Activated CD8-positive, alpha-beta memory T cell treated with anti-CD3 and anti-CD28 coated beads for 1 hour (primary cell): ENCODE measurements around the gene ZNF70.

Experiments
- DNase-seq, 2 donors: peaks; one replicate each; pipeline ENCODE4 v3.0.0-alpha.2; 2020; ENCODE audit warnings: low read depth in 1 of 2; ENCODE audit errors: extremely low read depth in 1 of 2

Gene ZNF70

DNA sequence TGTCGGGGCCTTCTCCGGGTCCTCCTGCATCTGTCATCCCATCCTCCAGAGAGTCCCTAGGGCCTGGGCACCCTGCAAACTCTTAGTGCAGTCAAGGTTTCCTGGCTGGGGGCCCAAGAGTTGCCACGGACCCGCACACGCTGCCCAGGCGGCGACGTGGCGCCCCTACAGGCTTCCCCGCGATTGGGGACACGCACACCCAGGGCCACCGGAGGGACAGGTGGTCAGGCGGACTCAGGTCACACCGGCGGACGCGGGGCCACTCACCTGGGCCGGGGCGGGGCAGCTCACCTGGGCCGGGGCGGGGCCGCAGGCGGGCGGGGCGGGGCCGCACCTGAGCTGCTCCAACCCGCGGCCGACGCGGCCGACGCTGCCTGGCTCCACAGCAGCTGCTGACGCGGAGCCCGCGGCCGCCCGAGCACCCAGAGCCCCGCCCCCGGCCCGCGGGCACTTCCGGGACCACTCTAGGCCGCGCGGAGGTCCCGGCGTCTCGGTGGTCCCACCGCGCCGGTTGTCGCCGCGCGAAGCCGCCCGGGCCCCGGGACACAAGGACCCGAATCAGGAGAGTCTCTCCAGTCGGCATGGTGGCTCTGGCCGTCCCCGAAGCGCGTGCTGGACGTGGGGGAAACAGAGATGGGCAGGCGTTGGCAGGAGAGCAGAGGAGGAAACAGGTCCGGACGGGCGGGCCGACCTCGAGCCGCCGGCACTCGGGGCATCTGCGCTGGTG, at the start of gene ZNF70:
ZNF70 (minus strand) TSS at position 399 of the 727 bp plus-strand sequence. CDS start 5,972 bp downstream, outside the sequence.
- peak; percentile 52 to 81 for DNase-seq

- DNase-seq = no peak
Observed at GRCh38 chr22:23796461-23796860, 45.5 kb upstream of the ZNF70 start.

GRCh38 chr22:23793326-23793725, 42.4 kb upstream of the ZNF70 start:
- DNase-seq = no peak

DNA sequence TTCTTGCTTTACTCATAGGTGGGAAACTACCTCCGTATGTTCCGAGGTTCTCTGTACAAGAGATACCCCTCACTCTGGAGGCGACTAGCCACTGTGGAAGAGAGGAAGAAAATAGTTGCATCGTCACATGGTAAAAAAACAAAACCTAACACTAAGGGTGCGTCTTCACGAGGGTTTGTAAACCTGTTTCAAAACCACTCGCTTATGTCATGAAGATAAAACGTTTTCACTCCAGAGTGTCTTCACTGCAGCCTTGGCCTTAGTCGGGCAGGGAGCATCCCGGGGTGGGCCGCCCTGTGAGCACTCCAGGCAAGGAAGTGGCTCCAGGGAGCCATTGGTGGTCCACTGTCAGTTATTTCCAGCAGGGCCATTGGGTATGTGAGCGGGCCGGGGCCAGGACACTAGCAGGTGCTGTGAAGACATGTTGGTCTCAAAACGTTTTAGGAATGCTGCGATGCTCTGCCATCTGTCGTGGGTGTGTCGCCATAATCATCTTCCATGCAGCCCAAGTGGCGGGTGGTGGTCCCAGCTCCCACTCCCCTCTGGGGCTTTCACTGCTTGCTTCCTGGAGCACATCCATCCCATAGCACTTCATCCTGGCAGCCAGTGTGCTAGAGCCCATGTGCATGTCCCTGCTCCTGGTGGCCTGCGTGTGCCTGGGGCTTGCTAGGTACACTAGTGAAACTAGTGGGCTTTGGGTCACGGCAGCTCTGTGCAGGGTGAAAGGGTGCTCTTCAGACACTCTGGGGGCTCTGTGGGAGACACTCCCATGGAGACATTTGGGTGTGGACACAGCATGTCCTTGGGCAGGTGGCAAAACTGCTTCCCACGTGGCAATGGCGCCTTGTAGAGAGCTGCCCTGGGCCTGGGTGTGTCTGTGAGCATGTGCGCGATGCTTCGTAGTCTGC, 41.1 kb upstream of the ZNF70 start:
- DNase-seq = no peak

GRCh38 chr22:23790819-23791737, 40.2 kb upstream of the ZNF70 start:
- no peak for DNase-seq

DNA sequence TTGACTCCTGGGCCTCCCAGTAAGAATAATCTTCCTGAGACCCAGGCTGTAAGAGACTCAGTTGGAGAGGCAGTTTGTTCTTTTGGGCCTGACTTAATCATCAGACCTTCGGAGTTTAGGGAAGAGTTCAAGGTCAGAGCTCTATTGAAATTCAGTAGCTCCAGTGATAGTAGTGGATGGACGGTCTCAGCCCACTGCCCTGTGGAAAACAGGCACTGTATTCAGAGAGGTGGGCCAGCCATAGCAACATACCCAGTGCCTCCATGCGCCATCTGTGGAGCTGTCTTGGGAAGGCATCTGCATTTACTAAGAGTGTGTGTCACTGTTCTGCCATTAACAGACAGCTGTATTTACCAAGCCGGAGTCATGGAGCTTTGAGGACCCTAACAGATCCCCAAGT, 38.7 kb upstream of the ZNF70 start:
- no peak for DNase-seq

DNA sequence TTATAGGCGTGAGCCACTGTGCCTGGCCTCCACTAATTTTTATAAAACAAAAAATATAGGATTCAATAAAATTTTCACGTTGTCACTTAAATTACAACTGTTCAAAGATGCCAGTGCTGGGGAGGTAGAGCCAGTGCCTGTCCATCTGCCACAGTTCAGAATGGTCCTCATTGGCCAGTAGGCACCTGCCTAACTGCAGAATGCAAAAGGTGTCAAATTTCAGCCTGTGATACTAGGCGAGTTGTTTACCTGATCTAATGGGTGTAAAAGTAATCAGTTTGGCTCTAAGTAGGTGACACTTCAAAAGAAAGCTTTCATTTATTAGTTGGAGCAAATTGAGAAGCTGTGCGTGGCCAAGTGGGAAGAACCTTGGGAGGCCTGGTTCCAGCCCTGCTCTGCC, 38.2 kb upstream of the ZNF70 start:
- no peak for DNase-seq

- no peak for DNase-seq
Observed at GRCh38 chr22:23787910-23788309, 37.0 kb upstream of the ZNF70 start.

DNA sequence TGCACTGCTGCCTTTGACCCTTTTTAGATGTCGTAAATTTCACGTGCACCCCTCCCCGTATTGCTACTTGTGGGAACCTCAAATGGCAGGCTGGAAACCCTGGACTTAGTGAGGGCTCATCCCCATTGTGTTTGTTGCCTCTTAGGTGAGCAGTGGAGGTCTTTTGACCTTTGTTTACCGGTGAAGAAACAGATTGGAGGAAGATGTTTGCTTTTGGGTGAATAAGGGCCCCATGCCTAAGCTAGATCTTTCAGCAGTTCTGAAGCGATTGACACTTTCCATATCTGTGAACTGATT, 36.6 kb upstream of the ZNF70 start:
- no peak for DNase-seq

- DNase-seq = peak; percentile 66 to 91
Observed at GRCh38 chr22:23786752-23787599, 36.1 kb upstream of the ZNF70 start, which contains the start of gene SMARCB1. Gene SMARCB1 (plus strand): TSS chr22:23786966. CDS start chr22:23787170, 204 bp downstream.

DNA sequence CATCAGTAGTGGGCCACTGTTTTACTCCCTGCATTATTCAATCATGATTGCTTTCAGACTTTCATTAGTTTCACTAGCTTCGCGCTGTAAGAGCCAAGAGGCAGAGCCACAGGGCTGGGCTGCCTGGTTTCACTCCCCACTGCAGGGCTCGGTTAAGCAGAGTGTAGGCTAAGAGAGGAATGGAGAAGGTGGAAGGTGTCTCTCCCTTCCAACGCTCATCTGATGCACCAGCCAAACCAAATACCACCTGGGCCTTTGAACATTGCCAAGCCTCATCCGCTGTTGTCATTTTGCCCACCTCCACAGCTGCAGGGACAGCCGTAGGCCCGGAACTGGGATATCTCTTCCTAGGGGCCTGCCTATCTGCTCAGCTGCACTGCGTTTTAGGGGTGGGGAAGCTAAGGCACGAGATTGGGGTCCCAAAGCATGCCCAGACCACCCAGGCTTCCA, 35.4 kb upstream of the ZNF70 start:
- DNase-seq = no peak

DNA sequence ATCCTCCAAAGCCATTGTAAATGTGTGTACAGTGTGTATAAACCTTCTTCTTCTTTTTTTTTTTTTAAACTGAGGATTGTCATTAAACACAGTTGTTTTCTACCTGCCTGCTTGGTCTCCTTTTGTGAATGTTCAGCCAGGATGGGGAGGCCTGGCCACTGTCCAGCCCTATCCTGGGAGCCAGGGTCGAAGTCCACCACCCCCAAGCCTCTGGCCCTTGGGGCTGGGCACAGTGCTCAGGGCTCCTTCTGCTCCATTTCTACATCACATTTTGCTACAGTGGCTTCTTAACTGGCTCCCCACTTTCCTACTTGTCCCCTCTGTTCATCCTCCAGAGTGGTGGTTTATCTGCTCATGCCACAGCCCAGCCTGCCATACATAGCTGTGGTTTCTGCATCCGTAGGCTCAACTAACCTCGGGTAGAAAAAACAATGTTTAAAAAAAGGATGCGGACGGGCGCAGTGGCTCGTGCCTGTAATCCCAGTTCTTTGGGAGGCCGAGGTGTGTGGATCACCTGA, 33.4 kb upstream of the ZNF70 start:
- no peak for DNase-seq

GRCh38 chr22:23783265-23784150, 32.6 kb upstream of the ZNF70 start:
- DNase-seq = no peak

- no peak for DNase-seq
Observed at GRCh38 chr22:23782703-23783102, 31.8 kb upstream of the ZNF70 start.

DNA sequence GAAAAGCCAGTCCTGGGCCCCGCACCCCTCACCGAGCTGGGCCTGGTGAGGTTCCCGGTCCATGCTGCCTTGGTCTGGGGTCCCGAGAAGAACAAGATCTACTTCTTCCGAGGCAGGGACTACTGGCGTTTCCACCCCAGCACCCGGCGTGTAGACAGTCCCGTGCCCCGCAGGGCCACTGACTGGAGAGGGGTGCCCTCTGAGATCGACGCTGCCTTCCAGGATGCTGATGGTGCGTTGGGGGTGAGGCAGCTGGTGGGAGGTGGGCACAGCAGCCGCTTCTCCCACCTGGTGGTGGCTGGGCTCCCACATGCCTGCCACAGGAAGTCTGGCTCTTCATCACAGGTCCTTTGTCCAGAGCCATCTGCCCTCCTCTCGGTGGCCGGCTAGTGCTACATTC, 31.3 kb upstream of the ZNF70 start:
- no peak for DNase-seq

- DNase-seq = no peak
Observed at GRCh38 chr22:23781511-23782183, 30.7 kb upstream of the ZNF70 start.

- DNase-seq = no peak
Observed at GRCh38 chr22:23781065-23781464, 30.2 kb upstream of the ZNF70 start.

- DNase-seq = no peak
Observed at GRCh38 chr22:23780146-23780748, 29.3 kb upstream of the ZNF70 start.
